K562 (cell line): ENCODE results near the gene GNAS-AS1. TPM values are rescaled to one million over a fixed set of nuclear protein-coding genes. Genes with fewer than 3 reads are reported as not detected.

ENCODE experiments used
- ATAC-seq: fragments of 200-7000 bp; cut with Tn5 transposase; 3 replicates; pipeline ENCODE4 v1.9.1; 2020; ENCODE audit warnings: moderate library complexity
- BruUV-seq: library from RNA; stranded (reverse); fragments of 400-500 nt; replicated peaks from 2 replicates; lab custom pipeline; 2021; lab: Mats Ljungman, UMichigan
- CTCF ChIA-PET: fragments of 300-600 bp; formaldehyde crosslinking; extraction: SDS; loops from one replicate; lab custom pipeline; 2021; ENCODE audit warnings: low intra/inter-chr PET ratio; lab: Yijun Ruan, JAX
- POLR2A ChIA-PET: fragments of 300-600, 350-650 bp; sonication (Branson Sonifier 250); formaldehyde crosslinking; extraction: SDS; loops from one replicate; lab custom pipeline; 2021; ENCODE audit warnings: antibody characterized with exemption, inconsistent platforms; lab: Yijun Ruan, JAX
- DNase-seq, 4 experiments: peaks; one replicate each; pipeline versions ENCODE4 v3.0.0 to v3.0.0-alpha.2; 2011 to 2018; ENCODE audit warnings: low spot score in 3 of 4, mixed read lengths in 3 of 4; ENCODE audit errors: extremely low read depth in 1 of 4
- FAIRE-seq: peaks from 2 replicates; lab custom pipeline; 2011; peaks lifted over from hg19 to GRCh38; lab: Jason Lieb, UNC
- H2AFZ ChIP-seq: 2 replicates; pipeline ENCODE4 v1.6.0; 2011; ENCODE audit warnings: low read depth, low read length, control low read depth, inconsistent platforms
- H3K27ac ChIP-seq: fragments of 200-600 bp; 3 replicates; pipeline ENCODE4 v1.8.0; 2011; ENCODE audit warnings: low read depth, mild to moderate bottlenecking, control low read depth, inconsistent platforms, low read length, moderate library complexity, mixed read lengths; ENCODE audit errors: extremely low read depth
- H3K27me3 ChIP-seq, 2 experiments: fragments of 300-600 bp in 1 of 2; 2 replicates in 1 of 2; 3 replicates in 1 of 2; pipeline versions ENCODE4 v1.6.0 to v1.8.0; 2011; ENCODE audit warnings: inconsistent platforms in 2 of 2, low read length in 2 of 2, mild to moderate bottlenecking in 1 of 2, mixed read lengths in 1 of 2, moderate library complexity in 1 of 2; ENCODE audit not compliant: control insufficient read depth in 2 of 2, insufficient read depth in 2 of 2
- H3K36me3 ChIP-seq: fragments of 300-600 bp; 3 replicates; pipeline ENCODE4 v1.8.0; 2011; ENCODE audit warnings: mild to moderate bottlenecking, low read length, inconsistent platforms; ENCODE audit not compliant: control insufficient read depth, insufficient read depth
- H3K4me1 ChIP-seq, 2 experiments: fragments of 200-600 bp in 1 of 2; replicated peaks in 1 of 2; 2 replicates in 1 of 2; 3 replicates in 1 of 2; pipeline versions ENCODE4 v1.5.1 to v1.8.0; 2011; ENCODE audit warnings: inconsistent platforms in 2 of 2, low read length in 2 of 2, mild to moderate bottlenecking in 1 of 2, mixed read lengths in 1 of 2, moderate library complexity in 1 of 2; ENCODE audit not compliant: control insufficient read depth in 2 of 2, insufficient read depth in 2 of 2
- H3K4me2 ChIP-seq: 2 replicates; pipeline ENCODE4 v1.6.1; 2011; ENCODE audit warnings: low read length, control low read depth, inconsistent platforms, mixed read lengths; ENCODE audit not compliant: insufficient read depth
- H3K4me3 ChIP-seq: fragments of 200-600 bp; sonication (generic), shearing (Covaris generic); 2 replicates; pipeline ENCODE4 v1.5.1; 2016; ENCODE audit warnings: control low read depth, inconsistent platforms
- H3K79me2 ChIP-seq: fragments of 200-600 bp; 3 replicates; pipeline ENCODE4 v1.8.0; 2011; ENCODE audit warnings: low read length, inconsistent platforms; ENCODE audit not compliant: control insufficient read depth, insufficient read depth
- H3K9ac ChIP-seq, 2 experiments: 2 replicates each; pipeline versions ENCODE4 v1.6.0 to v1.6.1; 2011; ENCODE audit warnings: low read depth in 2 of 2, low read length in 2 of 2, control low read depth in 1 of 2, inconsistent platforms in 1 of 2, mild to moderate bottlenecking in 1 of 2, mixed read lengths in 1 of 2; ENCODE audit not compliant: insufficient read depth in 1 of 2
- H3K9me1 ChIP-seq: one replicate; pipeline ENCODE4 v1.6.0; 2011; ENCODE audit warnings: inconsistent platforms, mild to moderate bottlenecking, low read length, moderate library complexity; ENCODE audit not compliant: control insufficient read depth, insufficient read depth
- H3K9me3 ChIP-seq: replicated peaks from 2 replicates; pipeline ENCODE4 v1.5.1; 2011; ENCODE audit warnings: low read depth, low read length, inconsistent platforms; ENCODE audit not compliant: control insufficient read depth, insufficient read depth
- H4K20me1 ChIP-seq: replicated peaks from 2 replicates; pipeline ENCODE4 v1.6.1; 2011; ENCODE audit warnings: low read length, inconsistent platforms, mixed read lengths; ENCODE audit not compliant: control insufficient read depth, insufficient read depth
- BDP1 ChIP-seq: IDR thresholded peaks from 3 replicates; pipeline ENCODE4 v1.6.1; 2011; ENCODE audit not compliant: insufficient read length, insufficient read depth
- CHD4 ChIP-seq: fragments of 200-600 bp; sonication (generic); IDR thresholded peaks from 3 replicates; pipeline ENCODE4 v1.6.1; 2012; ENCODE audit warnings: low read depth, mild to moderate bottlenecking, mixed read lengths, low read length, inconsistent platforms; ENCODE audit not compliant: insufficient read depth, insufficient replicate concordance, poor library complexity, severe bottlenecking
- E2F3 ChIP-seq: fragments of 250-450 bp; sonication (Bioruptor Pico); IDR thresholded peaks from 2 replicates; pipeline ENCODE4 v1.4.0; 2020; ENCODE audit warnings: mild to moderate bottlenecking
- ELF2 ChIP-seq: fragments of 250-450 bp; sonication (Bioruptor Pico); IDR thresholded peaks from 2 replicates; pipeline ENCODE4 v1.5.0; 2021; ENCODE audit warnings: mild to moderate bottlenecking
- HNRNPK ChIP-seq: fragments of 200-400 bp; formaldehyde crosslinking; IDR thresholded peaks from one replicate; pipeline ENCODE4 v1.6.1; 2018; ENCODE audit warnings: mild to moderate bottlenecking, low read depth, low read length; ENCODE audit not compliant: poor library complexity, severe bottlenecking
- KLF1 ChIP-seq: fragments of 450-650 bp; IDR thresholded peaks from 2 replicates; pipeline ENCODE4 v1.6.1; 2016; ENCODE audit warnings: missing genetic modification characterization, missing compliant biosample characterization
- MCM5 ChIP-seq: fragments of 450-650 bp; IDR thresholded peaks from 2 replicates; pipeline ENCODE4 v1.6.1; 2016; ENCODE audit warnings: low read depth
- MTF1 ChIP-seq: fragments of 250-450 bp; sonication (Bioruptor Pico); IDR thresholded peaks from 2 replicates; pipeline ENCODE4 v1.9.0; 2021; ENCODE audit warnings: moderate library complexity, mild to moderate bottlenecking, inconsistent platforms, borderline replicate concordance
- PHB ChIP-seq: fragments of 250-450 bp; sonication (Bioruptor Pico); IDR thresholded peaks from 2 replicates; pipeline ENCODE4 v1.5.0; 2021
- PHB2 ChIP-seq: fragments of 450-650 bp; IDR thresholded peaks from 2 replicates; pipeline ENCODE4 v1.6.1; 2017; ENCODE audit warnings: low read depth
- SRSF9 ChIP-seq: fragments of 200-400 bp; formaldehyde crosslinking; IDR thresholded peaks from 2 replicates; pipeline ENCODE4 v1.6.1; 2017; ENCODE audit warnings: low read depth, low read length, borderline replicate concordance
- TFAM ChIP-seq: fragments of 250-450 bp; sonication (Bioruptor Pico); conservative IDR thresholded peaks from 2 replicates; pipeline ENCODE4 v1.5.0; 2021; ENCODE audit warnings: mild to moderate bottlenecking, moderate library complexity
- ZNF444 ChIP-seq: fragments of 250-450 bp; sonication (Bioruptor Pico); IDR thresholded peaks from 2 replicates; pipeline ENCODE4 v1.4.0; 2020; ENCODE audit warnings: mild to moderate bottlenecking, moderate library complexity
- WGBS: fragments of 100-300 bp; shearing (Covaris generic); methylation state at CpG from one replicate; pipeline ENCODE4 v1.1.6; 2016; ENCODE audit warnings: low coverage, mixed read lengths; ENCODE audit not compliant: insufficient coverage; ENCODE audit errors: missing lambda C conversion rate; 5-methylcytosine and 5-hydroxymethylcytosine counted together
- in situ Hi-C: fragments of 300-500 bp; cut with MboI; formaldehyde crosslinking; loops from 4 replicates; pipeline ENCODE4 v1.15.0; 2018; ENCODE audit warnings: inconsistent platforms, mixed read lengths
- intact Hi-C: fragments of 100-400 bp; cut with micrococcal nuclease; formaldehyde crosslinking; loops from 2 replicates; pipeline ENCODE4 v1.14.2; 2022
- polyA plus RNA-seq, 8 experiments: library from polyadenylated mRNA; depleted of rRNA in 4 of 8; stranded (reverse) in 5 of 8; unstranded in 3 of 8; fragments of >200 nt; fragmentation: Nextera tagmentation in 2 of 8; fragmentation: Illumina TruSeq in 1 of 8; extraction: Ambion mirVana in 2 of 8; extraction: Trizol in 1 of 8; gene quantifications; 2 replicates each; pipeline versions ENCODE4 v1.2.1 to v1.2.3, GENCODE V29; 2011 to 2014; ENCODE audit warnings: inconsistent platforms in 1 of 8, missing spikeins in 1 of 8
- total RNA-seq, 7 experiments: library from RNA; depleted of rRNA in 6 of 7; stranded (reverse); fragments of >200 nt in 6 of 7; fragmentation: Illumina TruSeq in 2 of 7; extraction: Trizol in 2 of 7; gene quantifications; 2 replicates each; pipeline versions ENCODE4 v1.2.1 to v1.2.3, GENCODE V29; 2011 to 2021; ENCODE audit warnings: low replicate concordance in 1 of 7
- TF ChIP-seq, protein P1 (sequence below): IDR thresholded peaks from 2 replicates; pipeline ENCODE4 v1.6.1; 2011; ENCODE audit warnings: borderline replicate concordance, low read depth, mild to moderate bottlenecking, moderate library complexity, low read length; ENCODE audit not compliant: insufficient read depth, poor library complexity, severe bottlenecking

The GNAS-AS1 gene
- total and polyA plus RNA-seq, 9 of the 15 experiments (the other 6 are each of a cell fraction or from before 2014, with no cell fraction given), result 0.04 to 2.5 (median 0.25) TPM

DNA sequence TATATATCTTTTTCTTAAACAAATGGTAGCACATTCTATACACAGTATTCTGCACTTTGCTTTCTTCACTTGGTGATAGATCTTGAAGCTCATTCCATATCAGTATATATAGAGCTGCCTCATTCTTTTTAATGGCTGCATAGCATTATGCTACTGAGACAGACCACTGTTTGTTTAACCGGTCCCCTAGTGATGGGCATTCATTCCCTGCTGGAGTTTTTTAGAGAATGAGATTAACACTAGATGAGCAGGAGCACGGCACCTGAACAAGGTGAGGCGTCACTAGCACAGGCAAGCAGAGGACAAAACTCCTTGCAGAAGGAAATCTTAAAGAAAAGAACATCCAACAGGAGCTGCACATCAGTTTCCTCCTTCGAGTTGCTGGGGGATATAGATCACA lies 69.6 kb downstream of the GNAS-AS1 start (continued):
- TF ChIP-seq, protein P1, sequence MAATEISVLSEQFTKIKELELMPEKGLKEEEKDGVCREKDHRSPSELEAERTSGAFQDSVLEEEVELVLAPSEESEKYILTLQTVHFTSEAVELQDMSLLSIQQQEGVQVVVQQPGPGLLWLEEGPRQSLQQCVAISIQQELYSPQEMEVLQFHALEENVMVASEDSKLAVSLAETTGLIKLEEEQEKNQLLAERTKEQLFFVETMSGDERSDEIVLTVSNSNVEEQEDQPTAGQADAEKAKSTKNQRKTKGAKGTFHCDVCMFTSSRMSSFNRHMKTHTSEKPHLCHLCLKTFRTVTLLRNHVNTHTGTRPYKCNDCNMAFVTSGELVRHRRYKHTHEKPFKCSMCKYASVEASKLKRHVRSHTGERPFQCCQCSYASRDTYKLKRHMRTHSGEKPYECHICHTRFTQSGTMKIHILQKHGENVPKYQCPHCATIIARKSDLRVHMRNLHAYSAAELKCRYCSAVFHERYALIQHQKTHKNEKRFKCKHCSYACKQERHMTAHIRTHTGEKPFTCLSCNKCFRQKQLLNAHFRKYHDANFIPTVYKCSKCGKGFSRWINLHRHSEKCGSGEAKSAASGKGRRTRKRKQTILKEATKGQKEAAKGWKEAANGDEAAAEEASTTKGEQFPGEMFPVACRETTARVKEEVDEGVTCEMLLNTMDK, result no peak
- TF ChIP-seq ELF2 (no peak), HNRNPK (no peak), KLF1 (tag) (no peak), MCM5 (no peak), ZNF444 (no peak)
- TF ChIP-seq, all 486 proteins: peak for 0

DNA sequence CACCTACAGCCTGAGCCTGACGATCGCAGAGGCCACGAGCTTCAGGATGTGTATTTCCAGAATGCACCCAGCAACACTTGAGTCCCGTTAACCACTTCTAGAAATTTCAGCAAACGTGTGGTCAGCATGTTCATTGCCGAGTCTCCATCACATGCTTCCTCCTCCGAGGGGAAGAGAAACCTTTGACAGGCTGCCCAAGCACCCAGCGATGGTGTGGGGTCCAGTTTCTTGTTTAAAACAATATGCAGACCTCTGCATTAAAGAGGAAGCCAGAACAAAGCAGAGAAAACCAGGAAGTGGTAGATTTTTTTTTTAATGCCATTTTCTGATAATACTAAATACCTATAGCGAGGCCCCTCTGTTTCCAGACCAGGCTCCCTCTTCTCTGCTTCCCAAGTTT lies 71.9 kb downstream of the GNAS-AS1 start:
- no peak overlapping the region for H2AFZ ChIP-seq
- ATAC-seq, result no peak
- ChIA-PET POLR2A (interaction anchor here (1.8 kb wide), 1 partner anchor 8 kb away, joined by 4 read pairs; no protein-coding TSS in a partner anchor), CTCF (no interaction called here)
- TF ChIP-seq CHD4, result no peak
- no peak for TF ChIP-seq PHB (CRISPR knock-in tag)
- no peak for TF ChIP-seq PHB2
- no peak for TF ChIP-seq SRSF9
- TF ChIP-seq E2F3 (CRISPR knock-in tag), result no peak
- no peak for TF ChIP-seq BDP1
- no peak for TF ChIP-seq TFAM (CRISPR knock-in tag)
- no peak for TF ChIP-seq MTF1
- no peak for DNase-seq
- H3K9me1 ChIP-seq, result no peaks in the 10 kb centered on the region
- intact Hi-C loops (no loop called here), in situ Hi-C loops (no loop called here)
- no peaks in the 10 kb centered on the region for H3K36me3 ChIP-seq
- no peaks in the 10 kb centered on the region for H3K9me3 ChIP-seq
- H3K27ac ChIP-seq, result no peak overlapping the region
- H3K79me2 ChIP-seq, result no peaks in the 10 kb centered on the region
- H4K20me1 ChIP-seq, result no peaks in the 10 kb centered on the region
- H3K9ac ChIP-seq, result no peak overlapping the region
- H3K4me2 ChIP-seq, result no peak overlapping the region
- peaks cover 22 to 39% of the 10 kb centered on the region in 2 experiments for H3K27me3 ChIP-seq
- WGBS, result under 1% methylated on average over 9 of the region's 9 CpGs
- no TSS peak for BruUV-seq
- H3K4me3 ChIP-seq, result no peak overlapping the region
- FAIRE-seq, result no peak
- no peaks in the 10 kb centered on the region for H3K4me1 ChIP-seq
